A549 (cell line): ENCODE measurements around the gene IRX2.

Experiments used
- BHLHE40 ChIP-seq: IDR thresholded peaks from 2 replicates; pipeline ENCODE4 v1.6.1; 2012; ENCODE audit warnings: low read depth, low read length, inconsistent platforms
- CEBPB ChIP-seq, 2 experiments: fragments of >200 bp in 1 of 2; sonication (Bioruptor Twin) in 1 of 2; formaldehyde crosslinking in 1 of 2; IDR thresholded peaks; 2 replicates each; pipeline ENCODE4 v1.6.1; 2012 to 2016
- EP300 ChIP-seq, 2 experiments: fragments of >200 bp; sonication (Bioruptor Twin); formaldehyde crosslinking; IDR thresholded peaks; 2 replicates in 1 of 2; 3 replicates in 1 of 2; pipeline ENCODE4 v1.6.1; 2016 to 2017
- JUNB ChIP-seq: fragments of >200 bp; sonication (Bioruptor Twin); formaldehyde crosslinking; IDR thresholded peaks from 2 replicates; pipeline ENCODE4 v1.6.1; 2016
- KDM5A ChIP-seq: fragments of 200-600 bp; sonication (generic); IDR thresholded peaks from 2 replicates; pipeline ENCODE4 v1.6.1; 2016; ENCODE audit warnings: antibody characterized with exemption, mild to moderate bottlenecking
- MAX ChIP-seq: IDR thresholded peaks from 2 replicates; pipeline ENCODE4 v1.6.1; 2012
- POLR2A ChIP-seq: IDR thresholded peaks from 2 replicates; pipeline ENCODE4 v1.6.1; 2012; ENCODE audit warnings: mild to moderate bottlenecking, low read length
- POLR2AphosphoS2 ChIP-seq: conservative IDR thresholded peaks from 2 replicates; pipeline ENCODE4 v1.6.1; 2012; ENCODE audit warnings: low read length, improper control_type of control experiment, inconsistent platforms
- RAD21 ChIP-seq, 2 experiments: fragments of >200 bp in 1 of 2; sonication (Bioruptor Twin) in 1 of 2; formaldehyde crosslinking in 1 of 2; IDR thresholded peaks in 1 of 2; conservative IDR thresholded peaks in 1 of 2; 2 replicates in 1 of 2; 3 replicates in 1 of 2; pipeline ENCODE4 v1.6.1; 2012 to 2018; ENCODE audit warnings: inconsistent platforms in 1 of 2
- RFX5 ChIP-seq: fragments of 450-650 bp; IDR thresholded peaks from 2 replicates; pipeline ENCODE4 v1.7.1; 2014; ENCODE audit warnings: antibody characterized with exemption, mild to moderate bottlenecking, moderate library complexity
- ZNF302 ChIP-seq: fragments of 250-450 bp; sonication (Bioruptor Pico); IDR thresholded peaks from 2 replicates; pipeline ENCODE4 v1.9.0; 2021; ENCODE audit warnings: inconsistent platforms, mild to moderate bottlenecking, moderate library complexity
- TF ChIP-seq, protein P1 (sequence below): fragments of 200-600 bp; sonication (generic); IDR thresholded peaks from 2 replicates; pipeline ENCODE4 v1.6.1; 2016; ENCODE audit warnings: antibody characterized with exemption, mild to moderate bottlenecking, moderate library complexity
- TF ChIP-seq, protein P2 (sequence below): fragments of >200 bp; sonication (Bioruptor Twin); formaldehyde crosslinking; IDR thresholded peaks from 3 replicates; pipeline ENCODE4 v1.5.1; 2016
- TF ChIP-seq, protein P3 (sequence below): IDR thresholded peaks from 2 replicates; pipeline ENCODE4 v1.6.1; 2012; ENCODE audit warnings: low read depth, borderline replicate concordance

DNA sequence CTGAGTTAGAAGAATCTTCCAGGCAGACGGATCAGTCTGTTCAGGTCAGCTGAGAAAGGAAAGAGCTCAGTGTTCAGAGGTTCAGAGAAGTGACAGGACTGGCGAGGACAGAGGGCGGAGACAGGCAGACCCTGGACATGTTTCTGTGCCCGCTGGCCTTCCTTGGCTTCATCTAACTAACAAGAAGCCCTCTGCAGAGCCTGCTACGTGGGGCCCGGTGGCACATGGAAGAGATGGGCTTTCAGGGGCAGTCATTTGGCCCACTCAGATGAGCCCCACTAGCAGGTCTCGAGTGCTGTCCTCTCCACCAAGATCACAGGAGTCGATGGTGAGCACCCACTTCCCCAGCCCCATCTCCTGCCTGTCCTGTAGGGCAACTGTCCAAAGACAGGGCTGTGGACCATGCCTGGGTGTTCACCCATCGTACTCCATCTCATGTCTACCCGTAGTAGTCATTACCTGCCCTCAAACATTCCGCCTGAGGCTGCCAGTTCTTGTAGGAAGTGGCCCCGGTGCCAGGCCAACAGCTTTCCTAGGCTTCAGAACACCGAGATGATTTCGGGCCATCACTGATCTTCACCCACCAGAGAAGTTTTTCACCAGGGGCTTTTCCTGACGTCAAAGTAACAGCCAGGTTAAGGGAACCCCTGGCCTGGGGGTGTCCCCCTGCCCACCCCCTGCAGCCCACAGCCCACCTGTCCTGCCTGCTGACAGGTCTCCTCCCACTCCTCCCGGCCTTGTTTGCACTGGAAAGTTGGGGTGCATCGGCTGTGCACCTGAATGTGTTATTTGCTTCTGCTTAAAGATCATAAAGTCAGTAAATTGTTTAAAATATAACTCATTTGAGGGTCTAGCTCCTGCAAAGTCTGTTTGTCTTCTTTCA, 14.0 kb downstream of the IRX2 start:
- TF ChIP-seq, protein P1, sequence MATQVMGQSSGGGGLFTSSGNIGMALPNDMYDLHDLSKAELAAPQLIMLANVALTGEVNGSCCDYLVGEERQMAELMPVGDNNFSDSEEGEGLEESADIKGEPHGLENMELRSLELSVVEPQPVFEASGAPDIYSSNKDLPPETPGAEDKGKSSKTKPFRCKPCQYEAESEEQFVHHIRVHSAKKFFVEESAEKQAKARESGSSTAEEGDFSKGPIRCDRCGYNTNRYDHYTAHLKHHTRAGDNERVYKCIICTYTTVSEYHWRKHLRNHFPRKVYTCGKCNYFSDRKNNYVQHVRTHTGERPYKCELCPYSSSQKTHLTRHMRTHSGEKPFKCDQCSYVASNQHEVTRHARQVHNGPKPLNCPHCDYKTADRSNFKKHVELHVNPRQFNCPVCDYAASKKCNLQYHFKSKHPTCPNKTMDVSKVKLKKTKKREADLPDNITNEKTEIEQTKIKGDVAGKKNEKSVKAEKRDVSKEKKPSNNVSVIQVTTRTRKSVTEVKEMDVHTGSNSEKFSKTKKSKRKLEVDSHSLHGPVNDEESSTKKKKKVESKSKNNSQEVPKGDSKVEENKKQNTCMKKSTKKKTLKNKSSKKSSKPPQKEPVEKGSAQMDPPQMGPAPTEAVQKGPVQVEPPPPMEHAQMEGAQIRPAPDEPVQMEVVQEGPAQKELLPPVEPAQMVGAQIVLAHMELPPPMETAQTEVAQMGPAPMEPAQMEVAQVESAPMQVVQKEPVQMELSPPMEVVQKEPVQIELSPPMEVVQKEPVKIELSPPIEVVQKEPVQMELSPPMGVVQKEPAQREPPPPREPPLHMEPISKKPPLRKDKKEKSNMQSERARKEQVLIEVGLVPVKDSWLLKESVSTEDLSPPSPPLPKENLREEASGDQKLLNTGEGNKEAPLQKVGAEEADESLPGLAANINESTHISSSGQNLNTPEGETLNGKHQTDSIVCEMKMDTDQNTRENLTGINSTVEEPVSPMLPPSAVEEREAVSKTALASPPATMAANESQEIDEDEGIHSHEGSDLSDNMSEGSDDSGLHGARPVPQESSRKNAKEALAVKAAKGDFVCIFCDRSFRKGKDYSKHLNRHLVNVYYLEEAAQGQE = no peak
- TF ChIP-seq, protein P2, sequence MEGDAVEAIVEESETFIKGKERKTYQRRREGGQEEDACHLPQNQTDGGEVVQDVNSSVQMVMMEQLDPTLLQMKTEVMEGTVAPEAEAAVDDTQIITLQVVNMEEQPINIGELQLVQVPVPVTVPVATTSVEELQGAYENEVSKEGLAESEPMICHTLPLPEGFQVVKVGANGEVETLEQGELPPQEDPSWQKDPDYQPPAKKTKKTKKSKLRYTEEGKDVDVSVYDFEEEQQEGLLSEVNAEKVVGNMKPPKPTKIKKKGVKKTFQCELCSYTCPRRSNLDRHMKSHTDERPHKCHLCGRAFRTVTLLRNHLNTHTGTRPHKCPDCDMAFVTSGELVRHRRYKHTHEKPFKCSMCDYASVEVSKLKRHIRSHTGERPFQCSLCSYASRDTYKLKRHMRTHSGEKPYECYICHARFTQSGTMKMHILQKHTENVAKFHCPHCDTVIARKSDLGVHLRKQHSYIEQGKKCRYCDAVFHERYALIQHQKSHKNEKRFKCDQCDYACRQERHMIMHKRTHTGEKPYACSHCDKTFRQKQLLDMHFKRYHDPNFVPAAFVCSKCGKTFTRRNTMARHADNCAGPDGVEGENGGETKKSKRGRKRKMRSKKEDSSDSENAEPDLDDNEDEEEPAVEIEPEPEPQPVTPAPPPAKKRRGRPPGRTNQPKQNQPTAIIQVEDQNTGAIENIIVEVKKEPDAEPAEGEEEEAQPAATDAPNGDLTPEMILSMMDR = no peak
- TF ChIP-seq POLR2A (no peak), ZNF302 (no peak), BHLHE40 (no peak), POLR2AphosphoS2 (no peak), CEBPB (IDR thresholded peaks at IDR 0.05) (no peak), RAD21 (conservative IDR thresholded peaks at IDR 0.05 in 1 of 2, IDR thresholded peaks at IDR 0.05 in 1 of 2) (no peak), KDM5A (no peak), JUNB (no peak), RFX5 (no peak), MAX (no peak), EP300 (IDR thresholded peaks at IDR 0.05) (no peak)
- TF ChIP-seq, protein P3, sequence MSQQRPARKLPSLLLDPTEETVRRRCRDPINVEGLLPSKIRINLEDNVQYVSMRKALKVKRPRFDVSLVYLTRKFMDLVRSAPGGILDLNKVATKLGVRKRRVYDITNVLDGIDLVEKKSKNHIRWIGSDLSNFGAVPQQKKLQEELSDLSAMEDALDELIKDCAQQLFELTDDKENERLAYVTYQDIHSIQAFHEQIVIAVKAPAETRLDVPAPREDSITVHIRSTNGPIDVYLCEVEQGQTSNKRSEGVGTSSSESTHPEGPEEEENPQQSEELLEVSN = no peak
